GM10266 (cell line): ENCODE measurements around the gene EMC8.

Source experiments
- DNase-seq: peaks from one replicate; pipeline ENCODE4 v3.0.0; 2012; ENCODE audit errors: extremely low spot score
- CTCF ChIP-seq: IDR thresholded peaks from 2 replicates; pipeline ENCODE4 v1.5.1; 2012; ENCODE audit warnings: mild to moderate bottlenecking, low read depth; ENCODE audit not compliant: control insufficient read depth, insufficient read depth; ENCODE audit errors: missing control alignments

EMC8 gene

GRCh38 chr16:85825326-85825725 is 26.0 kb upstream of the EMC8 start:
- no peak for DNase-seq
- TF ChIP-seq CTCF: peak; percentile 20

- no peak for TF ChIP-seq CTCF
- no peak for DNase-seq
Measured at GRCh38 chr16:85824161-85825135, 25.1 kb upstream of the EMC8 start.

GRCh38 chr16:85823328-85823920 is 24.1 kb upstream of the EMC8 start:
- no peak for TF ChIP-seq CTCF
- DNase-seq: no peak

- no peak for DNase-seq
- TF ChIP-seq CTCF: no peak
Measured at GRCh38 chr16:85822145-85822544, 22.8 kb upstream of the EMC8 start.

- peak; percentile 91 for DNase-seq
- TF ChIP-seq CTCF: peak; percentile 99
Measured at GRCh38 chr16:85821390-85822135, 22.2 kb upstream of the EMC8 start.

- DNase-seq: no peak
- no peak for TF ChIP-seq CTCF
Measured at GRCh38 chr16:85820604-85821372, 21.4 kb upstream of the EMC8 start.
